Astrocyte (in vitro differentiated cells and primary cell): ENCODE results near the gene CATSPER4. TPM values are rescaled to one million over a fixed set of nuclear protein-coding genes. Genes with fewer than 3 reads are reported as not detected.

Experiments
- DNase-seq: peaks from one replicate; pipeline ENCODE4 v3.0.0-alpha.2; 2010; ENCODE audit warnings: low read depth
- FAIRE-seq: peaks from 2 replicates; lab custom pipeline; 2011; peaks lifted over from hg19 to GRCh38; lab: Jason Lieb, UNC
- H2AFZ ChIP-seq: 2 replicates; pipeline ENCODE4 v1.6.0; 2012; ENCODE audit warnings: low read depth, low read length, inconsistent platforms
- H3K27ac ChIP-seq: 2 replicates; pipeline ENCODE4 v1.5.1; 2011; ENCODE audit warnings: low read depth, low read length, inconsistent platforms
- H3K27me3 ChIP-seq: 2 replicates; pipeline ENCODE4 v1.6.0; 2011; ENCODE audit warnings: low read length, inconsistent platforms; ENCODE audit not compliant: insufficient read depth
- H3K36me3 ChIP-seq: 2 replicates; pipeline ENCODE4 v1.5.1; 2011; ENCODE audit warnings: low read length, inconsistent platforms; ENCODE audit not compliant: insufficient read depth
- H3K4me1 ChIP-seq: 2 replicates; pipeline ENCODE4 v1.5.1; 2011; ENCODE audit warnings: low read length, inconsistent platforms; ENCODE audit not compliant: insufficient read depth
- H3K4me2 ChIP-seq: 2 replicates; pipeline ENCODE4 v1.6.0; 2012; ENCODE audit warnings: low read length, inconsistent platforms
- H3K4me3 ChIP-seq: 2 replicates; pipeline ENCODE4 v1.5.1; 2011; ENCODE audit warnings: low read depth, mild to moderate bottlenecking, low read length, inconsistent platforms; ENCODE audit not compliant: insufficient read depth
- H3K79me2 ChIP-seq: 2 replicates; pipeline ENCODE4 v1.6.0; 2012; ENCODE audit warnings: mild to moderate bottlenecking, low read length, inconsistent platforms; ENCODE audit not compliant: insufficient read depth
- H3K9ac ChIP-seq: 2 replicates; pipeline ENCODE4 v1.6.0; 2012; ENCODE audit warnings: mild to moderate bottlenecking, low read length, inconsistent platforms
- H3K9me3 ChIP-seq: 2 replicates; pipeline ENCODE4 v1.5.1; 2012; ENCODE audit warnings: low read depth, mild to moderate bottlenecking, low read length, inconsistent platforms; ENCODE audit not compliant: insufficient read depth
- H4K20me1 ChIP-seq: 2 replicates; pipeline ENCODE4 v1.6.0; 2012; ENCODE audit warnings: low read length, inconsistent platforms; ENCODE audit not compliant: insufficient read depth
- H3K27ac Mint-ChIP-seq: one replicate; pipeline ENCODE4 v1.8.0; 2021; ENCODE audit warnings: mild to moderate bottlenecking, mixed read lengths; ENCODE audit not compliant: unreplicated experiment
- H3K27me3 Mint-ChIP-seq: one replicate; pipeline ENCODE4 v1.8.0; 2021; ENCODE audit warnings: low read depth, mixed read lengths; ENCODE audit not compliant: unreplicated experiment
- H3K36me3 Mint-ChIP-seq: one replicate; pipeline ENCODE4 v1.8.0; 2021; ENCODE audit warnings: low read depth, mixed read lengths; ENCODE audit not compliant: unreplicated experiment
- H3K4me1 Mint-ChIP-seq: one replicate; pipeline ENCODE4 v1.8.0; 2021; ENCODE audit warnings: low read depth, mixed read lengths; ENCODE audit not compliant: unreplicated experiment
- H3K4me3 Mint-ChIP-seq: one replicate; pipeline ENCODE4 v1.8.0; 2021; ENCODE audit warnings: mild to moderate bottlenecking, moderate library complexity, mixed read lengths; ENCODE audit not compliant: unreplicated experiment
- H3K9me3 Mint-ChIP-seq: one replicate; pipeline ENCODE4 v1.8.0; 2021; ENCODE audit warnings: mild to moderate bottlenecking, mixed read lengths; ENCODE audit not compliant: unreplicated experiment
- CTCF ChIP-seq: IDR thresholded peaks from 2 replicates; pipeline ENCODE4 v1.5.1; 2011; ENCODE audit warnings: low read depth, mild to moderate bottlenecking, inconsistent platforms, low read length, moderate library complexity; ENCODE audit not compliant: insufficient read depth
- EZH2 ChIP-seq: IDR thresholded peaks from 2 replicates; pipeline ENCODE4 v1.6.1; 2012; ENCODE audit warnings: mild to moderate bottlenecking, low read length, inconsistent platforms; ENCODE audit not compliant: insufficient read depth
- total RNA-seq: library from RNA; stranded (reverse); gene quantifications from 2 replicates; pipeline ENCODE4 v1.2.1, GENCODE V29; 2021

The CATSPER4 gene
- total RNA-seq, 1 donor from 2014 or later, result not detected

GRCh38 chr1:26153966-26154532 lies 36.4 kb upstream of the CATSPER4 start:
- FAIRE-seq (no peak), DNase-seq (no peak)
- H3K27ac Mint-ChIP-seq, result no peak overlapping the region
- H3K9me3 ChIP-seq, result no peaks in the 10 kb centered on the region
- H3K36me3 ChIP-seq, result no peaks in the 10 kb centered on the region
- peaks cover 47% of the 10 kb centered on the region for H3K27me3 Mint-ChIP-seq
- H3K4me3 Mint-ChIP-seq, result no peak overlapping the region
- peaks cover 1% of the 10 kb centered on the region for H3K9me3 Mint-ChIP-seq
- no peaks in the 10 kb centered on the region for H3K36me3 Mint-ChIP-seq
- TF ChIP-seq EZH2 (no peak), CTCF (no peak)
- H3K4me1 ChIP-seq, result peaks cover 12% of the 10 kb centered on the region
- no peak overlapping the region for H3K27ac ChIP-seq
- no peaks in the 10 kb centered on the region for H4K20me1 ChIP-seq
- no peak overlapping the region for H2AFZ ChIP-seq
- H3K27me3 ChIP-seq, result peaks cover 15% of the 10 kb centered on the region
- H3K4me1 Mint-ChIP-seq, result peaks cover 20% of the 10 kb centered on the region
- no peak overlapping the region for H3K9ac ChIP-seq
- H3K4me2 ChIP-seq, result no peak overlapping the region
- no peaks in the 10 kb centered on the region for H3K79me2 ChIP-seq
- H3K4me3 ChIP-seq, result no peak overlapping the region

- no peak overlapping the region for H3K4me2 ChIP-seq
- no peak overlapping the region for H3K4me3 ChIP-seq
- TF ChIP-seq CTCF (no peak), EZH2 (no peak)
- H3K27me3 ChIP-seq, result peaks cover 15% of the 10 kb centered on the region
- Mint-ChIP-seq H3K9me3 (peaks cover 1% of the 10 kb centered on the region), H3K36me3 (no peaks in the 10 kb centered on the region), H3K27ac (no peak overlapping the region), H3K4me1 (peaks cover 27% of the 10 kb centered on the region), H3K27me3 (peaks cover 43% of the 10 kb centered on the region), H3K4me3 (no peak overlapping the region)
- no peaks in the 10 kb centered on the region for H3K79me2 ChIP-seq
- no peaks in the 10 kb centered on the region for H4K20me1 ChIP-seq
- no peak overlapping the region for H3K27ac ChIP-seq
- no peak for FAIRE-seq
- H3K9me3 ChIP-seq, result no peaks in the 10 kb centered on the region
- H2AFZ ChIP-seq, result no peak overlapping the region
- no peaks in the 10 kb centered on the region for H3K36me3 ChIP-seq
- no peak for DNase-seq
- H3K9ac ChIP-seq, result no peak overlapping the region
- peaks cover 13% of the 10 kb centered on the region for H3K4me1 ChIP-seq
Observed at GRCh38 chr1:26154750-26155149, 35.7 kb upstream of the CATSPER4 start.
